Muscle of leg (tissue), 11 donors: ENCODE results near the gene USP32. TPM values are rescaled to one million over a fixed set of nuclear protein-coding genes. Genes with fewer than 3 reads are reported as not detected.

ENCODE experiments used
- DNase-seq: peaks from one replicate; pipeline ENCODE4 v3.0.0; 2013
- H3K27ac ChIP-seq: one replicate; pipeline ENCODE4 v1.5.1; 2013; ENCODE audit warnings: mild to moderate bottlenecking, low read length, control low read depth
- H3K27me3 ChIP-seq: one replicate; pipeline ENCODE4 v1.6.1; 2013; ENCODE audit warnings: low read length; ENCODE audit not compliant: control insufficient read depth, insufficient read depth
- H3K36me3 ChIP-seq: one replicate; pipeline ENCODE4 v1.6.1; 2013; ENCODE audit warnings: low read length; ENCODE audit not compliant: control insufficient read depth, insufficient read depth
- H3K4me1 ChIP-seq: one replicate; pipeline ENCODE4 v1.6.1; 2013; ENCODE audit warnings: low read length; ENCODE audit not compliant: control insufficient read depth, insufficient read depth
- H3K4me3 ChIP-seq: one replicate; pipeline ENCODE4 v1.5.1; 2013; ENCODE audit warnings: low read length, control low read depth
- H3K9me3 ChIP-seq: replicated peaks from 2 replicates; pipeline ENCODE4 v1.6.1; 2013; ENCODE audit warnings: low read depth, low read length; ENCODE audit not compliant: control insufficient read depth
- WGBS: methylation state at CpG from one replicate; pipeline ENCODE4 v1.1.5; 2013; ENCODE audit warnings: missing lambda C conversion rate; ENCODE audit not compliant: insufficient coverage; 5-methylcytosine and 5-hydroxymethylcytosine counted together
- polyA plus RNA-seq, 8 donors: library from polyadenylated mRNA; unstranded; fragments of 120-200 nt; gene quantifications; one replicate each; pipeline versions ENCODE4 v1.2.1 to v1.2.3, GENCODE V29; 2013; ENCODE audit warnings: inconsistent platforms in 1 of 8, low replicate concordance in 1 of 8; ENCODE audit not compliant: insufficient read length in 8 of 8, insufficient read depth in 1 of 8
- total RNA-seq: library from RNA; stranded (reverse); fragments of 120-200 nt; gene quantifications from one replicate; pipeline ENCODE4 v1.2.4, GENCODE V29; 2013

The USP32 gene
- total and polyA plus RNA-seq, 9 donors = 16.7 to 26.9 (median 23.2) TPM

DNA sequence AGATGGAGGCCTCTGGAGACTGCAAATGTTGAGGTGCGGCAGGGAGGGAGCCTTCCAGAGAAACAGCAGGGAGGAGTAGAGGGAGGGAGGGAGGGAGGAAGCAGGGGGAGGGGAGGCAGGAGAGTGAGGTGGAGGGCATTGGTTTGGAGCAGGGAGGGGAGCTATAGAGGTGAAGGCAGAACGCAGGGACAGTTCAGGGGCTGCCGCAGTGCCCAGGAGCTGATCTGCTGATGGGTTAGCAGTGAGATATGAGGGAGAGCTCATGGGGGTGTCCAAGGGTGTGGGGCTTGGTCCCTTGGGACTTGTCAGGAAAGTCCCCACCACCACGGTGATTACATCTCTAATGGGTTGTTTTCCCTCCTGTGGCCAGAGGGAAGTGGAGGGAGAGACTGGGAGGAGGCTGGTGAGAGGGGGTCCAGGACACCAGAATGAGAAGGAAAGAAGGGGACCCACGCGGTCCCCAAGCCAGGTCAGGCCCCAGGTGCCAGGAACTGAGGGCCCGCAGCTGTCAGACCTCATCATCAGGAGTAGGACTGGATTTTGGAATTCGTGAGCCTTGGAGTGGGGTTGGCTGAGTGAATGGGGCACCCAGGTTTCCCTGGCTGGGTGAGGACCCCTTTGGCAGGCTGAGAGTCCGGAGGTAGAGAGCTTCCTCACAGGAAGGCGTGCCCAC, 231.0 kb downstream of the USP32 start:
- Histone ChIP-seq H3K4me3 (no peak overlapping the region), H3K9me3 (no peaks in the 10 kb centered on the region), H3K27me3 (peaks cover 13% of the 10 kb centered on the region), H3K27ac (no peak overlapping the region), H3K4me1 (peaks cover 37% of the 10 kb centered on the region), H3K36me3 (no peaks in the 10 kb centered on the region)
- WGBS = 60% methylated on average over 8 of the region's 10 CpGs
- no peak for DNase-seq

DNA sequence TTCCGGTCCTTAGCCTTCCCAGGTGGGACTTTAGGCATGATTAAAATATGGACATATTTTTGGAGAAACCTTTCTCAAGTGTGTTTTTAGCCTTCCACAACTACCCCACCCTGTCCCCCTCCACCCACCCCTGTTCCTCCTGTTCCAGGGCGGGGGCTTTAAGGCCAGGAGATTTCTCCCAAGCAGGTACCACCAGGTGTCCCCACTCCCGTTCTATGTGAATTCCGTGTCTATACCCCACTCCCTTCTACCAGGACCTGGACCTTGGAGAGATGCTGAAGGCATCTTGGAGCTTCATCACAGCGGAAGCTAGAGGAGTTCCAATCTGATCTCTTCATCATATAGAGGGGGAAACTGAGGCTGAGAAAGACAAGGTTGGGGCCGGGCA, 232.5 kb downstream of the USP32 start:
- 88% methylated on average over 1 of the region's 6 CpGs for WGBS
- Histone ChIP-seq H3K9me3 (no peaks in the 10 kb centered on the region), H3K27ac (no peak overlapping the region), H3K4me3 (no peak overlapping the region), H3K4me1 (peaks cover 45% of the 10 kb centered on the region), H3K27me3 (peaks cover 16% of the 10 kb centered on the region), H3K36me3 (no peaks in the 10 kb centered on the region)
- no peak for DNase-seq

DNA sequence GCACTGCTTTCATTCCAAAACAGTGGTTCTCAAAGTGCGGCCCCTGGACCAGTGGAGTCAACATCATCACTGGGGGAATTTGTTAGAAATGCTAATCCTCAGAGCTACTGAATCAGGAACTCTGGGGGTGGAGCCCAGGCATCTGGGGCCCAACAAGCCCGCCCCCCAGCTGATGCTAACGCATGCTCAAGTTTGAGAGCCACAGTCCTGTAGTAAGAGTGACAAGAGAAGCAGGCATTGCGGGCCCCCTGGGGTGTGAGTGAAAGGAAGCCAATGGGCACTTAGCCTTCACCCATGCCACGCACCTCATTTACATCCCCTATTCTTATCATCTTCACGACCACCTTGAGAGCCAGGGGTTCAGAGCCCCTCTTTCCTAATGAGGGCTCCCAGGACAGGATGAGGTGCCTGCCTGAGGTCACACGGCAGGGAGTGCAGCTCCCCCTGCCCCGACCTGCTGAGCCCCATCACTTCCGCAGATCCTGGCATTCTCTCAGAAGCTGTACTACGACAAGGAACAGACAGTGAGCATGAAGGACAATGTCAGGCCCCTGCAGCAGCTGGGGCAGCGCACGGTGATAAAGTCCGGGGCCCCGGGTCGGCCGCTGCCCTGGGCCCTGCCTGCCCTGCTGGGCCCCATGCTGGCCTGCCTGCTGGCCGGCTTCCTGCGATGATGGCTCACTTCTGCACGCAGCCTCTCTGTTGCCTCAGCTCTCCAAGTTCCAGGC, 233.0 kb downstream of the USP32 start:
- H3K9me3 ChIP-seq = no peaks in the 10 kb centered on the region
- H3K4me3 ChIP-seq = no peak overlapping the region
- WGBS = 18% methylated on average over 17 of the region's 19 CpGs
- DNase-seq = no peak
- peaks cover 49% of the 10 kb centered on the region for H3K4me1 ChIP-seq
- H3K27me3 ChIP-seq = peaks cover 19% of the 10 kb centered on the region
- H3K36me3 ChIP-seq = no peaks in the 10 kb centered on the region
- no peak overlapping the region for H3K27ac ChIP-seq

DNA sequence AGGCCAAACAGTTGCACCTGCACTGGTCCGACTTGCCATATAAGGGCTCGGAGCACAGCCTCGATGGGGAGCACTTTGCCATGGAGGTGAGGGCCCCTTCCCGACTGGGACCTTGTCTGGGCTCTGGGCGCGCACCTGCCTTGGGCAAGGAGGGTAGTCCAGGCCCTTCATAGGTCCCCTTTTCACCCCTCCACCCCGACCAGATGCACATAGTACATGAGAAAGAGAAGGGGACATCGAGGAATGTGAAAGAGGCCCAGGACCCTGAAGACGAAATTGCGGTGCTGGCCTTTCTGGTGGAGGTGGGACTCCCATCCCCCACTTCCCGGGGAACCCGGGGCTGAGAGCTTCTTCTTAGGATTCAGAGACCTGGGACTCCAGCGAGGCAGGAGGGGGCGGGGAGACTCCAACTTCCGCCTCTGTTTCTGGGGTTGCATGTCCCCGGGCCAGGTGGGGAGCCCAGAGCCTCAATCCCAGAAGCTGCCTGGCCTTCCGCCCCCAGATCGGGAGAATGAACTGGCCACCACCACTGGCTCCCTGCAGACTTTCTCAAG, 234.4 kb downstream of the USP32 start:
- H3K27ac ChIP-seq = no peak overlapping the region
- peaks cover 25% of the 10 kb centered on the region for H3K27me3 ChIP-seq
- H3K4me3 ChIP-seq = no peak overlapping the region
- 66% methylated on average over 10 of the region's 18 CpGs for WGBS
- H3K36me3 ChIP-seq = no peaks in the 10 kb centered on the region
- H3K9me3 ChIP-seq = no peaks in the 10 kb centered on the region
- H3K4me1 ChIP-seq = peaks cover 42% of the 10 kb centered on the region
- DNase-seq = no peak

DNA sequence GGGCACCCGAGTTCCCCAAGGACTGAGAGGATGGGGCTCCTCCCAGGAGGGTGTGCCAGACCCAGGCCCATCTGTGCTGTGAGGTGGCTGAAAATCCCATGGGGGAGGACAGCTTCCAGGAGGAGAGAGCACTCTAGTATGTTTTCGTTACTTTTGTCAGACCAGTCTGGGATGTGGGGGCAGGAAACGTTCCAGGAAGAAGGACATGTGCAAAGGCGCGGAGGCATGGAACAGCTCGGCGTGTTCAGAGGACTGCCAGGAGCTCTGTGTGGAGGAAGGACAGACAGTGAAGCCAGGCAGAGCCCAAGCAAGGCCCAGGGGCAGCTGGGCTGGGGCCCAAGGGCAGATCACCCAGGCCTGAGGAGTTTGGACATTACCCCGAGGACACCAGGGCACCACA, 235.2 kb downstream of the USP32 start:
- no peak for DNase-seq

DNA sequence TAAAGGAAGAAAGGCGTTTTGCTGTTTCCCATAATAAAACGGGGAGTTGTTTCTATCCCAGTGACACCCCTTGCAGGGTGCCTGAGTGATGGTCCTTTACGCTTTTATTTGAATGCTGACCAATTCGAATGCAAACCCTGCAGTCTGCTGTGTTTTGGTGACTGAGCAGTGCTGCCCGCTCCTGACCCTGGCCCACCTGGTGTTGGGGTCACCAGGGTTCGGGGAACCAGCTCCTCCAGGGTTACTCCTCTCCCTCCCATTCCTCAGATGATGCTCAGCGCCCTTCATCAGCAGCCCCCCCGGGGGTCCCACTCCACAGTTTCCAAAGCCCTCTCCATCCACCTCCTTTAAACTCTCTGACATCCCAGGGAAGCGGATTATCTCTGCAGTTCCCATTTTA, 236.1 kb downstream of the USP32 start:
- Histone ChIP-seq H3K27ac (no peak overlapping the region), H3K4me3 (no peak overlapping the region), H3K36me3 (no peaks in the 10 kb centered on the region), H3K27me3 (peaks cover 40% of the 10 kb centered on the region), H3K4me1 (peaks cover 33% of the 10 kb centered on the region), H3K9me3 (no peaks in the 10 kb centered on the region)
- DNase-seq = no peak
- 62% methylated on average over 9 of the region's 9 CpGs for WGBS

More for the DNA sequence above, 235.2 kb downstream of the USP32 start:
- Histone ChIP-seq H3K36me3 (no peaks in the 10 kb centered on the region), H3K9me3 (no peaks in the 10 kb centered on the region), H3K27ac (no peak overlapping the region), H3K4me3 (no peak overlapping the region), H3K4me1 (peaks cover 39% of the 10 kb centered on the region), H3K27me3 (peaks cover 31% of the 10 kb centered on the region)
- 89% methylated on average over 8 of the region's 8 CpGs for WGBS

DNA sequence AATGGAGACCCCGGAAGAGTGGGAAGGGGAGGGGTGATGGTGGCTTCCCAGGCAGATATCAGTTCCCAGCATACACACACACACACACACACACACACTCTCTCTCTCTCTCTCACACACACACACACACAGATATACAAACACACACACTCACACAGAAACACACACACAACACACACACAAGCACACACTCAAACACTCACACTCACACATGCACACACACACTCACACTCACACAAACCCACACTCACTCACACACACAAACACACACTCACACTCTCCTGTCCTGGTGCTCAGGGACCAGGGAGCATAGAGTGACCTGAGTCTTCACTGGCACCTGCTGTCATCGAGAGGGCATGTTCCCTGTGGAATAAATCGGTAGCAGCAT, 236.5 kb downstream of the USP32 start:
- H3K27me3 ChIP-seq = peaks cover 44% of the 10 kb centered on the region
- no peaks in the 10 kb centered on the region for H3K36me3 ChIP-seq
- no peaks in the 10 kb centered on the region for H3K9me3 ChIP-seq
- H3K4me1 ChIP-seq = peaks cover 36% of the 10 kb centered on the region
- no peak overlapping the region for H3K27ac ChIP-seq
- DNase-seq = no peak
- 14% methylated on average over 2 of the region's 3 CpGs for WGBS
- no peak overlapping the region for H3K4me3 ChIP-seq

DNA sequence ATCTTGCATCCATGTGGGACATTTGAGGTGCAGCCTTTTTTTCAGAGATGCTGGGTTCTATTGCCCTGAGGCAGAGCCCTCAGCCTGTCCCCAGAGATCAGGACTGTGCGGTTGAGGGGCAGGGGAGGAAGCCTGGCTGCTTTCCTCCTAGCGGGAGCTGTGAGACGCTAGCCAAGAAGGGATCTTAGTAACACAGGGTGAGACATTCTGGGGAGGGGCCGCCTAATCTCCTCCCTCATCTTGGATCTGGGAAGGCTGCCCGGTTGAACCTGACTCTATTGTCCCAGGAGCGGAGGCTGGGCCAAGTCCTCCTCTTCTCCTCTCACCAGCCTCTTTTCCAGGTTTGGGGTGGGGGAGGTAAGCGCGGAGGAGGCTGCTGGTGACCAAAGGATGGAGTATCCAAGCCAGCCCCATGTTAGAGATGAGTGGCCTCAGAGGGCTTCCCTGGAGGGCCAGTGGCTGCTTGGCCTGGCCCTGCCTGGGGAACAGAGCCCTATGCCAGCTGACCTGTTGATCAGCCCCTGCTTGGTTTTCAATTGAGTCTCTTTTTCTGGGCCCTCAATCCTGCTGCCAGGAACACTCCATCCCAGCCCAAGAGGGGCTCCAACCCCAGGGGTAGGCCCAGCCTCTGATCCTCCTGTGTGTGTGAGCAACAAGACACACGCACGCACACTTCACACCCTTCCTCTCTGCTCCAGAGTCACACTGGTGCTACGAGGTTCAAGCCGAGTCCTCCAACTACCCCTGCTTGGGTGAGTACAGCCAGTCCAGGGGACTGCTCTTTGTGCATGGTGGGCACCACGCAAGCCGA, 237.1 kb downstream of the USP32 start:
- H3K27me3 ChIP-seq = peaks cover 50% of the 10 kb centered on the region
- no peak overlapping the region for H3K4me3 ChIP-seq
- peak; percentile 93 for DNase-seq
- 30% methylated on average over 2 of the region's 14 CpGs for WGBS
- no peaks in the 10 kb centered on the region for H3K9me3 ChIP-seq
- peaks cover 39% of the 10 kb centered on the region for H3K4me1 ChIP-seq
- H3K27ac ChIP-seq = peak overlapping the region; percentile 59
- no peaks in the 10 kb centered on the region for H3K36me3 ChIP-seq

DNA sequence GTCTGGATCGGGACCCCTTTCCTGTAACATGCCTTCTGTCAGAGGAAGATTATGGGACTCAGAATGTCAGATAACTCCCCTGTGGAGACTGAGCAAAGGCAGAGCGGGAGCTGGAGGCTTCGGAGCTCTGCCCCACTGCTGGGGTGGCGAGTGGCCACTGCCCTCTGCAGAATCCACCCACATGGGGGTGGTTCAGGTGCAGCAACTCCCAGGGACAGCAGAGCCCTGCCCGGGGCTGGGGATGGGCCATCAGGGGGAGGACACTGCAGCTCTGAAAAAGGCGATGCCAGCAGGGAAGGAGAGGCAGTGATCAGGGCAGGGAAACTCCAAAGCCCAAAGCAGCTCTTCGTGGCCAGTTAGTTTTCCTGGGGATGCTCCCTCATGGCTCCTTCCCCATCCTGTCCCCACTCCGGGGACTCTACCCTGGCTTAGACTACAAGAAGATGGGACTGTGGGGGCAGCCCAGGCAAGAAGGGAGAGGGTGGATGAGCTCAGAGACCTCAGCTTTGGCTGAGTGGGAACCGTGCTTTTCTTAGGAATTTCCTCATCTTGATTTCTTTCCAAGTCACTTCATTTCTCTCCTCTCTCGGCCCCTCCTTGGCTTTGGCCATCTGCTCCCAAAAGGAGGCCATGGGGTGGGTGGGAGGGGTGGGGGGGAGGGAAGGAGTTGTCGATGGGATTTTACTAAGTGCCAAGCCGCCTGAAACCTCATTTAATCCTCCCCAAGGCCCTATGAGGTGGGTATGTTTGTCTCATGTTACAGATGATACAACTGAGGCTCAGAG, 238.1 kb downstream of the USP32 start:
- peak overlapping the region; percentile 59 for H3K27ac ChIP-seq
- H3K36me3 ChIP-seq = no peaks in the 10 kb centered on the region
- H3K4me1 ChIP-seq = peaks cover 39% of the 10 kb centered on the region
- peaks cover 55% of the 10 kb centered on the region for H3K27me3 ChIP-seq
- no peaks in the 10 kb centered on the region for H3K9me3 ChIP-seq
- H3K4me3 ChIP-seq = no peak overlapping the region
- peak; percentile 85 for DNase-seq
- 35% methylated on average over 4 of the region's 12 CpGs for WGBS
